Activated naive CD8-positive, alpha-beta T cell treated with anti-CD3 and anti-CD28 coated beads for 36 hours (primary cell): ENCODE data around the gene NUP93. TPM values are rescaled to one million over a fixed set of nuclear protein-coding genes. Genes with fewer than 3 reads are reported as not detected.
"Not testable (repeated sequence)": the region's sequence is repeated elsewhere in the genome, so short reads cannot be mapped to it uniquely, and the experiment has no call there.

ENCODE experiments used
- DNase-seq: peaks from one replicate; pipeline ENCODE4 v3.0.0; 2021
- H3K27ac Mint-ChIP-seq: one replicate; pipeline ENCODE4 v1.8.0; 2022; ENCODE audit warnings: mild to moderate bottlenecking, moderate library complexity, mixed read lengths
- H3K27me3 Mint-ChIP-seq: one replicate; pipeline ENCODE4 v1.8.0; 2022; ENCODE audit warnings: mild to moderate bottlenecking, mixed read lengths
- H3K36me3 Mint-ChIP-seq: one replicate; pipeline ENCODE4 v1.8.0; 2021; ENCODE audit warnings: mild to moderate bottlenecking, mixed read lengths
- H3K4me1 Mint-ChIP-seq: one replicate; pipeline ENCODE4 v1.8.0; 2021; ENCODE audit warnings: mixed read lengths
- H3K4me3 Mint-ChIP-seq: one replicate; pipeline ENCODE4 v1.8.0; 2022; ENCODE audit warnings: mild to moderate bottlenecking, moderate library complexity, mixed read lengths
- H3K9me3 Mint-ChIP-seq: one replicate; pipeline ENCODE4 v1.8.0; 2022; ENCODE audit warnings: mixed read lengths
- total RNA-seq, 2 experiments: library from RNA; stranded (reverse); gene quantifications; one replicate each; pipeline ENCODE4 v1.2.3, GENCODE V29; 2021

The NUP93 gene
- total RNA-seq, 2 experiments from 2014 or later: 153 to 172 TPM

GRCh38 chr16:56797038-56797437 lies 67.1 kb downstream of the NUP93 start:
- H3K27me3 Mint-ChIP-seq, H3K36me3 Mint-ChIP-seq, H3K27ac Mint-ChIP-seq, DNase-seq, H3K9me3 Mint-ChIP-seq, H3K4me3 Mint-ChIP-seq, H3K4me1 Mint-ChIP-seq: not testable (repeated sequence)

GRCh38 chr16:56797861-56798260 lies 67.9 kb downstream of the NUP93 start:
- Mint-ChIP-seq H3K36me3 (peaks cover 7% of the 10 kb centered on the region), H3K27ac (no peak overlapping the region), H3K27me3 (no peaks in the 10 kb centered on the region), H3K4me3 (no peak overlapping the region), H3K9me3 (no peaks in the 10 kb centered on the region), H3K4me1 (no peaks in the 10 kb centered on the region)
- no peak for DNase-seq

- Mint-ChIP-seq H3K9me3 (no peaks in the 10 kb centered on the region), H3K4me3 (no peak overlapping the region), H3K27me3 (no peaks in the 10 kb centered on the region)
These were observed 69.0 kb downstream of the NUP93 start for GRCh38 chr16:56798955-56799354.

GRCh38 chr16:56800355-56800754 lies 70.4 kb downstream of the NUP93 start:
- H3K4me1 Mint-ChIP-seq: no peaks in the 10 kb centered on the region
- H3K27me3 Mint-ChIP-seq: no peaks in the 10 kb centered on the region
- no peak overlapping the region for H3K27ac Mint-ChIP-seq
- H3K4me3 Mint-ChIP-seq: no peak overlapping the region
- peaks cover 7% of the 10 kb centered on the region for H3K36me3 Mint-ChIP-seq
- no peaks in the 10 kb centered on the region for H3K9me3 Mint-ChIP-seq
- no peak for DNase-seq

More at GRCh38 chr16:56798955-56799354, 69.0 kb downstream of the NUP93 start:
- Mint-ChIP-seq H3K27ac (no peak overlapping the region), H3K4me1 (no peaks in the 10 kb centered on the region), H3K36me3 (peaks cover 7% of the 10 kb centered on the region)
- no peak for DNase-seq

- H3K9me3 Mint-ChIP-seq: no peaks in the 10 kb centered on the region
- H3K36me3 Mint-ChIP-seq: peaks cover 15% of the 10 kb centered on the region
- no peak for DNase-seq
- H3K4me1 Mint-ChIP-seq: no peaks in the 10 kb centered on the region
- no peak overlapping the region for H3K4me3 Mint-ChIP-seq
- H3K27me3 Mint-ChIP-seq: no peaks in the 10 kb centered on the region
- H3K27ac Mint-ChIP-seq: no peak overlapping the region
These were observed 71.8 kb downstream of the NUP93 start for GRCh38 chr16:56801762-56802161.

DNA sequence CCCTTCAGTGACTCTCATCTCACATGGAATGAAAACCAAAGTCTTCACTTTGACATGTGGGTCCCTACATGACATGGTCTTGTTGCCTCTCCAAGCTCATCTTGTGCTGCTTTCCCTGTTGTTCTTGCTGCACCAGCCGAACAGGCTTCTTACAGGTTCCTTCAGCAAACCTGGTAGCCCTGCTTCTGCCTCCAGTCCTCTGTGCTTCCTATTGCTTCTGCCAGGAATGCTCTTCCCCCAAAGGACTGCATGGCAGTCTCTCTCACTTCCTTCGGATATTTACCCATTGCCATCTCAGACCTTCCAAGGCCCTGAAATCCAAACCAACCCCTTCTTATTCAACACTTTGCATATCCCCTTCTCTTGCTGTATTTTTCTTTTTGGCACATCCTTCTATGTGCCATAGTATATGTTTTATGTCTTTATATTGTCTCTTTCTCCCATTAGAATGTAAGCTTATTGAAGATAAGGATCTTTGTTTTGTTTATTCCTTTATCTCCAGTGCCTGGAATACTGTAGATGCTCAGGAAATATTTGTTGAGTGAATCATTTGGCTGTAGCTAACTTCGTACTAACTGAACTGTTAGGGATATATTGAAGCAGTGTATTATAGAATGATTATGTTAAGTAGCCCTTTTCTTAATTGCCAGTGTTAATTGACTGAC lies 77.2 kb downstream of the NUP93 start:
- Mint-ChIP-seq H3K9me3 (no peaks in the 10 kb centered on the region), H3K4me1 (no peaks in the 10 kb centered on the region), H3K36me3 (peaks cover 10% of the 10 kb centered on the region), H3K27ac (no peak overlapping the region), H3K4me3 (no peak overlapping the region), H3K27me3 (no peaks in the 10 kb centered on the region)
- DNase-seq: no peak

DNA sequence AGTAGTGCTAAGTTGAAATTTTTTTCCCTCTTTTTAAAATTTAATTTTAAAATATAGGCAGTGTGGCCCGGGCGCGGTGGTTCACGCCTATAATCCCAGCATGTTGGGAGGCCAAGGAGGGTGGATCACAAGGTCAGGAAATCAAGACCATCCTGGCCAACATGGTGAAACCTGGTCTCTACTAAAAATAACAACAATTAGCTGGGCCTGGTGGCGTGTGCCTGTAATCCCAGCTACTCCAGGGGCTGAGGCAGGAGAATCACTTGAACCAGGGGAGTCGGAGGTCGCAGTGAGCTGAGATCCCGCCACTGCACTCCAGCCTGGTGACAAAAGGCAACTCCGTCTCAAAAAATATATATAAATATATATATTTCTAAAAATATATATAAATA lies 77.7 kb downstream of the NUP93 start:
- not testable (repeated sequence) for H3K36me3 Mint-ChIP-seq, H3K9me3 Mint-ChIP-seq, H3K4me1 Mint-ChIP-seq, H3K27me3 Mint-ChIP-seq, H3K4me3 Mint-ChIP-seq, DNase-seq, H3K27ac Mint-ChIP-seq

DNA sequence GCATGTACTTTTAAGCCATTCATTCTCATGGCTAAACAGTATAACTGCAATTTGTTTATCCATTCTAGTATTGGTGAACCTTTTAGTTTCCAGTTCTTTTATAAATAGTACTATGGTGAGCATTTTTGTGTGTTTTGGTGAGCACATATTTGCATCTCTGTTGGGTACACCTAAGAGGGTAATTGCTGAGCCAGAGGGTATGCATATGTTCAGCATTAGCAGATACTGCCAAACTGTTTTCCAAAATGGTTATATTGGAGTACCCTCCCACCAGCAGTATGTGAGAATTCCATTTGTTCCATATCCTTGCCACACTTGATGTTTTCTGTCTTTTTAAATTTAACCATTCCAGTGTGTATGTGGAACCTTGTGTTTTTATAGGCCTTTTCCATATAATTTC lies 81.0 kb downstream of the NUP93 start:
- peaks cover 4% of the 10 kb centered on the region for H3K36me3 Mint-ChIP-seq
- no peak overlapping the region for H3K4me3 Mint-ChIP-seq
- no peak for DNase-seq
- H3K27me3 Mint-ChIP-seq: no peaks in the 10 kb centered on the region
- no peaks in the 10 kb centered on the region for H3K9me3 Mint-ChIP-seq
- H3K27ac Mint-ChIP-seq: no peak overlapping the region
- H3K4me1 Mint-ChIP-seq: no peaks in the 10 kb centered on the region

DNA sequence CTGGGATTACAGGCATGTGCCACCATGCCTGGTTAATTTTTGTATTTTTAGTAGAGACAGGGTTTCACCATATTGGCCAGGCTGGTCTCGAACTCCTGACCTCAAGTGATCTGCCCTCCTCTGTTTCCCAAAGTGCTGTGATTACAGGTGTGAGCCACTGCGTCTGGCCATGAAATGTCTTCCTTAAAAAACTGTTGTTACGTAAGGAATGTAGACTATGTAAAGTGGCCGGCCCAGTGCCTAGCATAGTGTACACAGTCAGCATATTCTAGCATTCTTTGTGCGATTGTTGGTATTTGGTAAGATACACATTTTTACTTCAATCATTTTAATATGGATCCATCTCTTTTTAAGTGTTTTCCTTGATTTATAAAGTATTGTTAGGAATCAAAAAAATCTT lies 81.7 kb downstream of the NUP93 start:
- not testable (repeated sequence) for H3K36me3 Mint-ChIP-seq, H3K4me1 Mint-ChIP-seq, H3K27ac Mint-ChIP-seq, H3K9me3 Mint-ChIP-seq, H3K4me3 Mint-ChIP-seq, DNase-seq, H3K27me3 Mint-ChIP-seq

DNA sequence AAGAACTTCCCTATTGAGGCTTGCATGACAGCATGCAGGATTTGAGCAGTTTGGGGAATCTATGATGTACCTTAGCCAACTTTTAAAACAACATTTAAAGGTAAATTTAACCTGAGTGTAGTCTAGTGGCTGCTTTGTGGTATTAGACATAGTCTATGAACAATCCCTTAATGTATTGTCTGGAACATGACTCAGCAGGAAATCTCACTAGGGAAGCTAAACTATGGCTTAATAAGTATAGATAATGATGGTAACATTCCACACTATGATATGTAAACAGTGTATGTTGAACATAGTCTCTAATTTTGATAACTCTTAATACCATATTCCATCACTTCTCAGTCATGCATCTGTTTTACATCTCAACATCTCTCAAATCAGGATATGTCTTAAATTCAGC lies 83.0 kb downstream of the NUP93 start:
- H3K4me3 Mint-ChIP-seq: no peak overlapping the region
- no peaks in the 10 kb centered on the region for H3K4me1 Mint-ChIP-seq
- no peaks in the 10 kb centered on the region for H3K9me3 Mint-ChIP-seq
- no peaks in the 10 kb centered on the region for H3K36me3 Mint-ChIP-seq
- no peaks in the 10 kb centered on the region for H3K27me3 Mint-ChIP-seq
- DNase-seq: no peak
- no peak overlapping the region for H3K27ac Mint-ChIP-seq

DNA sequence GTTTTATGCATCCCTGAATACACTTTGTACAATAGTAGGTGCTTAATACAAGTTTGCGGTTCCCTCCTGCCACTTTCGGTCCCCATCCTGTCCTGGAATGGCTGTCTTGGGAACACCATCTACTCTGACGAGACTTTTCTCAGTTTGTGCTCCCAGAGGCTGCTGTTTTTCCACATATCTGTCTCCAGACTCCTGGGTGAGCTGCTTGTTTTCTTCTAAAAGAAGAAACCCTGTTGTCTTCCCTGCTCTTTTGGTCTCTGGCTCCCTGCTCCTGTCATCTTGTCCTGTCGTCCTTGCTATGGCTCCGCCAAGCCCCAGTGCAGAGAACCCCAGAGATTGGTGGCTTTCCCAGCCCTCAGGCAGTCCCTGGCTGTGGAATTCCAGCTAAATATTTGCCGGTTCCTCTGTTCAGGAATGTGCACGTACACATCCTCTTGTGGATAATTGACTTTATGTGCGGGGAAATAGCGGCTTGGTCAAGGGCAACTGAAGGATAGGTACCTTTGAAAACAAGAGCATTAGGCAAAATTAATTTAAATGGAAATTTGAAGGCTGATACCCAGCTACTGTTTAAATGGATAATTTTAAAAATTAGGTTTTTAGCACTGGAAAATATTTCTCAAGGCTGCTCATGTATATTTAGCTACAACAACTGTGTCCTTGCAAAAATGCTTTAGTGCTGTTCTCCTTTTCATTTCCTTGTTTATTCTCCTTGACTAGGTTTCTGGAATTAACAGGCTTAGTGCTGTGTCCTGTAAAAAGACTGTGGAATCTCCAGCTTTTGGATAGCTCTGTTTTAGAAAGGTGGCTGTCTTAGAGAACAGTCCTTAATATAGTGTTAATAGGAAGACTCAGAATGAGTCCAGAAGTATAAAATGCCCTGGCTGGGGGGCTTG lies 84.9 kb downstream of the NUP93 start:
- Mint-ChIP-seq H3K27ac (no peak overlapping the region), H3K27me3 (no peaks in the 10 kb centered on the region), H3K9me3 (no peaks in the 10 kb centered on the region), H3K4me3 (no peak overlapping the region), H3K36me3 (peaks cover 6% of the 10 kb centered on the region), H3K4me1 (no peaks in the 10 kb centered on the region)
- no peak for DNase-seq

GRCh38 chr16:56815721-56816120 lies 85.8 kb downstream of the NUP93 start:
- peaks cover 7% of the 10 kb centered on the region for H3K36me3 Mint-ChIP-seq
- no peak overlapping the region for H3K27ac Mint-ChIP-seq
- no peak for DNase-seq
- H3K4me3 Mint-ChIP-seq: no peak overlapping the region
- no peaks in the 10 kb centered on the region for H3K4me1 Mint-ChIP-seq
- H3K27me3 Mint-ChIP-seq: no peaks in the 10 kb centered on the region
- H3K9me3 Mint-ChIP-seq: no peaks in the 10 kb centered on the region

- Mint-ChIP-seq H3K36me3 (peaks cover 16% of the 10 kb centered on the region), H3K27me3 (no peaks in the 10 kb centered on the region), H3K9me3 (no peaks in the 10 kb centered on the region), H3K4me1 (no peaks in the 10 kb centered on the region), H3K4me3 (no peak overlapping the region), H3K27ac (no peak overlapping the region)
- no peak for DNase-seq
These were observed 87.1 kb downstream of the NUP93 start for GRCh38 chr16:56817056-56817455.

GRCh38 chr16:56817938-56818337 lies 88.0 kb downstream of the NUP93 start:
- DNase-seq: no peak
- peaks cover 18% of the 10 kb centered on the region for H3K36me3 Mint-ChIP-seq
- H3K4me3 Mint-ChIP-seq: no peak overlapping the region
- H3K27me3 Mint-ChIP-seq: no peaks in the 10 kb centered on the region
- H3K27ac Mint-ChIP-seq: no peak overlapping the region
- H3K4me1 Mint-ChIP-seq: no peaks in the 10 kb centered on the region
- H3K9me3 Mint-ChIP-seq: no peaks in the 10 kb centered on the region

GRCh38 chr16:56823081-56823733 lies 93.3 kb downstream of the NUP93 start:
- no peak overlapping the region for H3K4me3 Mint-ChIP-seq
- H3K27me3 Mint-ChIP-seq: no peaks in the 10 kb centered on the region
- no peak for DNase-seq
- peaks cover 4% of the 10 kb centered on the region for H3K4me1 Mint-ChIP-seq
- H3K27ac Mint-ChIP-seq: no peak overlapping the region
- no peaks in the 10 kb centered on the region for H3K9me3 Mint-ChIP-seq
- peaks cover 32% of the 10 kb centered on the region for H3K36me3 Mint-ChIP-seq
